GM12874 (cell line): ENCODE measurements around the gene ZNFX1.

ENCODE experiments used
- CTCF ChIP-seq: IDR thresholded peaks from 2 replicates; pipeline ENCODE4 v1.5.1; 2011; ENCODE audit warnings: low read depth, mild to moderate bottlenecking, control low read depth, low read length, moderate library complexity; ENCODE audit not compliant: insufficient read depth

The ZNFX1 gene

GRCh38 chr20:49284818-49285217, 7.0 kb upstream of the ZNFX1 start:
- TF ChIP-seq CTCF: no peak

- TF ChIP-seq CTCF: no peak
Observed at GRCh38 chr20:49283703-49284625, 6.1 kb upstream of the ZNFX1 start.

GRCh38 chr20:49283176-49283702, 5.4 kb upstream of the ZNFX1 start:
- no peak for TF ChIP-seq CTCF

GRCh38 chr20:49282584-49283171, 4.8 kb upstream of the ZNFX1 start:
- TF ChIP-seq CTCF: no peak

GRCh38 chr20:49281913-49282467, 4.1 kb upstream of the ZNFX1 start:
- no peak for TF ChIP-seq CTCF

- no peak for TF ChIP-seq CTCF
Observed at GRCh38 chr20:49281059-49281912, 3.4 kb upstream of the ZNFX1 start.
